Measurements from ENCODE around the gene RBFOX2.

DNA sequence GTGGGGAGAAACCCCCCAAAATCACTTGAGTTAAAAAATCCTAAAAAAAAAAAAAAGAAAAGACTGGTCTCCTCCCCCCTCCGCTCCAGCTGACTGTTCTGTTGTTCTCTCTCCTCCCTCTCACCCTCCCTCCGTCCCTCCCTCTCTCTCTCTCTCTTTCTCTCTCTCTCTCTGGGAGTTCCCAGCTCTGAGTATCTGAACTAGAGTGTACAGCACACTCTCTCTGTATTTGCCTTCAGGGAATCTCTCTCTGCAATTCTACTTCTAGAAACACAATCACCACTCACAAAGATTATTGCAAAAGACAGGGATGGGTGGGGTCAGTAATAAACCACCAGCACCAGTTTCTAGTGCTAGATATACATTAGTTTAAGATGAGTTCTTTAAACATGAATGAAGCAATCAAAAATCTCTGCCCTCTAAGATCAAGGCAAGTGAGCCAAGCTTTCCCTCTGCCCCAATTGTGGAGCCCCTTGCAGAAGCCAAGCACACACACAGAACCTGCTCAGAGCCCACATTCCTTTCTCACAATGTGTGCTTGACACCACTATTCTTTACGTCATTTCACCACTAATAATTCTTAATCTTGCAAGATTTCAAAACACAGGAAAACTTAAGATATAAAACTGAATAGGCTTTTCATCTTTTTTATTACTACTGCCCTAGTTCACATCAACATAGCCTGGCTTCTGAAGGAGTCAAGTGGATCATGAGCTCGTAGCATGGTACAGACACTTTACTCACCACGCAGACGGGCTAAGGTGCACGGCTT is 133.5 kb downstream of the RBFOX2 start:
- TF ChIP-seq, protein P1, sequence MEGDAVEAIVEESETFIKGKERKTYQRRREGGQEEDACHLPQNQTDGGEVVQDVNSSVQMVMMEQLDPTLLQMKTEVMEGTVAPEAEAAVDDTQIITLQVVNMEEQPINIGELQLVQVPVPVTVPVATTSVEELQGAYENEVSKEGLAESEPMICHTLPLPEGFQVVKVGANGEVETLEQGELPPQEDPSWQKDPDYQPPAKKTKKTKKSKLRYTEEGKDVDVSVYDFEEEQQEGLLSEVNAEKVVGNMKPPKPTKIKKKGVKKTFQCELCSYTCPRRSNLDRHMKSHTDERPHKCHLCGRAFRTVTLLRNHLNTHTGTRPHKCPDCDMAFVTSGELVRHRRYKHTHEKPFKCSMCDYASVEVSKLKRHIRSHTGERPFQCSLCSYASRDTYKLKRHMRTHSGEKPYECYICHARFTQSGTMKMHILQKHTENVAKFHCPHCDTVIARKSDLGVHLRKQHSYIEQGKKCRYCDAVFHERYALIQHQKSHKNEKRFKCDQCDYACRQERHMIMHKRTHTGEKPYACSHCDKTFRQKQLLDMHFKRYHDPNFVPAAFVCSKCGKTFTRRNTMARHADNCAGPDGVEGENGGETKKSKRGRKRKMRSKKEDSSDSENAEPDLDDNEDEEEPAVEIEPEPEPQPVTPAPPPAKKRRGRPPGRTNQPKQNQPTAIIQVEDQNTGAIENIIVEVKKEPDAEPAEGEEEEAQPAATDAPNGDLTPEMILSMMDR (IDR thresholded peaks at IDR 0.05) = no peak
- TF ChIP-seq POLR2A (IDR thresholded peaks at IDR 0.05) = no peak

Measured in Peyer's patch (tissue), 4 donors.